OCI-LY1 (cell line): ENCODE data around the gene ANKRD39.

Experiments used
- H2AFZ ChIP-seq: fragments of 200-600 bp; sonication (generic), shearing (Covaris generic); 2 replicates; pipeline ENCODE4 v1.6.0; 2014; ENCODE audit warnings: antibody characterized with exemption, mild to moderate bottlenecking, low read length
- H3F3A ChIP-seq: fragments of 200-600 bp; sonication (generic), shearing (Covaris generic); 2 replicates; pipeline ENCODE4 v1.6.0; 2014; ENCODE audit warnings: mild to moderate bottlenecking, antibody characterized with exemption, low read length, moderate library complexity; ENCODE audit not compliant: insufficient read depth
- H3K27ac ChIP-seq: fragments of 200-600 bp; sonication (generic); 2 replicates; pipeline ENCODE4 v1.5.1; 2014; ENCODE audit warnings: low read length, mixed run types, mild to moderate bottlenecking, low read depth; ENCODE audit not compliant: poor library complexity, severe bottlenecking
- H3K27me3 ChIP-seq: fragments of 200-600 bp; sonication (generic); 2 replicates; pipeline ENCODE4 v1.6.0; 2014; ENCODE audit warnings: antibody characterized with exemption, mild to moderate bottlenecking, low read length, moderate library complexity; ENCODE audit not compliant: insufficient read depth
- H3K36me3 ChIP-seq: fragments of 200-600 bp; sonication (generic); 2 replicates; pipeline ENCODE4 v1.6.1; 2014; ENCODE audit warnings: mild to moderate bottlenecking, antibody characterized with exemption, low read length, moderate library complexity, mixed read lengths; ENCODE audit not compliant: insufficient read depth
- H3K4me1 ChIP-seq: fragments of 200-600 bp; sonication (generic); 2 replicates; pipeline ENCODE4 v1.5.1; 2014; ENCODE audit warnings: mild to moderate bottlenecking, low read length, moderate library complexity; ENCODE audit not compliant: insufficient read depth, severe bottlenecking
- H3K4me2 ChIP-seq: fragments of 200-600 bp; sonication (generic), shearing (Covaris generic); 2 replicates; pipeline ENCODE4 v1.6.1; 2014; ENCODE audit warnings: low read length
- H3K4me3 ChIP-seq: fragments of 200-600 bp; sonication (generic); 2 replicates; pipeline ENCODE4 v1.5.1; 2014; ENCODE audit warnings: low read length, low read depth, mild to moderate bottlenecking, mixed read lengths; ENCODE audit not compliant: poor library complexity, severe bottlenecking
- H3K79me2 ChIP-seq: fragments of 200-600 bp; shearing (Covaris generic); 2 replicates; pipeline ENCODE4 v1.6.1; 2016; ENCODE audit warnings: mixed run types, low read length, mixed read lengths; ENCODE audit not compliant: insufficient read depth
- H3K9ac ChIP-seq: fragments of 200-600 bp; sonication (generic), shearing (Covaris generic); 2 replicates; pipeline ENCODE4 v1.6.1; 2014; ENCODE audit warnings: mild to moderate bottlenecking, low read length, mixed read lengths
- H3K9me2 ChIP-seq: fragments of 200-600 bp; sonication (generic), shearing (Covaris generic); 2 replicates; pipeline ENCODE4 v1.6.1; 2014; ENCODE audit warnings: low read depth, mild to moderate bottlenecking, low read length, mixed read lengths
- H3K9me3 ChIP-seq: fragments of 200-600 bp; shearing (Covaris generic); 2 replicates; pipeline ENCODE4 v1.6.1; 2014; ENCODE audit warnings: low read length, mixed read lengths
- H4K20me1 ChIP-seq: fragments of 200-600 bp; sonication (generic), shearing (Covaris generic); 2 replicates; pipeline ENCODE4 v1.6.0; 2016; ENCODE audit warnings: mild to moderate bottlenecking, low read length; ENCODE audit not compliant: insufficient read depth
- CTCF ChIP-seq: fragments of 200-600 bp; sonication (generic), shearing (Covaris generic); IDR thresholded peaks from 2 replicates; pipeline ENCODE4 v1.5.1; 2017; ENCODE audit warnings: mild to moderate bottlenecking, antibody characterized with exemption, low read length, moderate library complexity, mixed read lengths
- EZH2 ChIP-seq: fragments of 200-600 bp; sonication (generic), shearing (Covaris generic); IDR thresholded peaks from 2 replicates; pipeline ENCODE4 v1.8.0; 2017; ENCODE audit warnings: borderline replicate concordance, mixed run types, mild to moderate bottlenecking, antibody characterized with exemption, low read length, moderate library complexity, mixed read lengths

ANKRD39 gene

GRCh38 chr2:96880891-96881273, 23.1 kb upstream of the ANKRD39 start:
- no peaks in the 10 kb centered on the region for H3K4me1 ChIP-seq
- H3K4me2 ChIP-seq, result no peak overlapping the region
- no peaks in the 10 kb centered on the region for H4K20me1 ChIP-seq
- H3K4me3 ChIP-seq, result no peak overlapping the region
- no peaks in the 10 kb centered on the region for H3K79me2 ChIP-seq
- H2AFZ ChIP-seq, result no peak overlapping the region
- no peak for TF ChIP-seq CTCF
- no peak for TF ChIP-seq EZH2
- no peaks in the 10 kb centered on the region for H3F3A ChIP-seq
- H3K27me3 ChIP-seq, result peaks cover 9% of the 10 kb centered on the region
- H3K36me3 ChIP-seq, result no peaks in the 10 kb centered on the region
- H3K9me3 ChIP-seq, result no peaks in the 10 kb centered on the region
- no peak overlapping the region for H3K9ac ChIP-seq
- no peak overlapping the region for H3K27ac ChIP-seq
- no peaks in the 10 kb centered on the region for H3K9me2 ChIP-seq

GRCh38 chr2:96879545-96880040, 21.8 kb upstream of the ANKRD39 start:
- Histone ChIP-seq H3K79me2 (no peaks in the 10 kb centered on the region), H3K9ac (no peak overlapping the region), H3K4me1 (peaks cover under 1% of the 10 kb centered on the region), H3K9me2 (no peaks in the 10 kb centered on the region), H3K36me3 (no peaks in the 10 kb centered on the region), H3K27me3 (peaks cover 12% of the 10 kb centered on the region), H2AFZ (no peak overlapping the region), H4K20me1 (no peaks in the 10 kb centered on the region), H3K4me3 (no peak overlapping the region), H3K4me2 (no peak overlapping the region), H3F3A (no peaks in the 10 kb centered on the region), H3K9me3 (no peaks in the 10 kb centered on the region), H3K27ac (no peak overlapping the region)
- no peak for TF ChIP-seq EZH2
- no peak for TF ChIP-seq CTCF

GRCh38 chr2:96878796-96879544, 21.2 kb upstream of the ANKRD39 start:
- no peaks in the 10 kb centered on the region for H4K20me1 ChIP-seq
- peaks cover 5% of the 10 kb centered on the region for H3K4me1 ChIP-seq

More at GRCh38 chr2:96878796-96879544, 21.2 kb upstream of the ANKRD39 start:
- TF ChIP-seq CTCF, result no peak
- Histone ChIP-seq H3K27ac (no peak overlapping the region), H2AFZ (no peak overlapping the region), H3K4me2 (no peak overlapping the region), H3K9me2 (no peaks in the 10 kb centered on the region), H3K9ac (no peak overlapping the region), H3K9me3 (no peaks in the 10 kb centered on the region), H3K79me2 (no peaks in the 10 kb centered on the region), H3F3A (no peaks in the 10 kb centered on the region), H3K36me3 (no peaks in the 10 kb centered on the region), H3K4me3 (no peak overlapping the region), H3K27me3 (peaks cover 13% of the 10 kb centered on the region)
